ENCODE data around the gene NXNL1.
"Not testable (repeated sequence)": the region's sequence is repeated elsewhere in the genome, so short reads cannot be mapped to it uniquely, and the experiment has no call there.

The NXNL1 gene

GRCh38 chr19:17486545-17487240 lies 26.0 kb upstream of the NXNL1 start:
- DNase-seq = no peak

DNA sequence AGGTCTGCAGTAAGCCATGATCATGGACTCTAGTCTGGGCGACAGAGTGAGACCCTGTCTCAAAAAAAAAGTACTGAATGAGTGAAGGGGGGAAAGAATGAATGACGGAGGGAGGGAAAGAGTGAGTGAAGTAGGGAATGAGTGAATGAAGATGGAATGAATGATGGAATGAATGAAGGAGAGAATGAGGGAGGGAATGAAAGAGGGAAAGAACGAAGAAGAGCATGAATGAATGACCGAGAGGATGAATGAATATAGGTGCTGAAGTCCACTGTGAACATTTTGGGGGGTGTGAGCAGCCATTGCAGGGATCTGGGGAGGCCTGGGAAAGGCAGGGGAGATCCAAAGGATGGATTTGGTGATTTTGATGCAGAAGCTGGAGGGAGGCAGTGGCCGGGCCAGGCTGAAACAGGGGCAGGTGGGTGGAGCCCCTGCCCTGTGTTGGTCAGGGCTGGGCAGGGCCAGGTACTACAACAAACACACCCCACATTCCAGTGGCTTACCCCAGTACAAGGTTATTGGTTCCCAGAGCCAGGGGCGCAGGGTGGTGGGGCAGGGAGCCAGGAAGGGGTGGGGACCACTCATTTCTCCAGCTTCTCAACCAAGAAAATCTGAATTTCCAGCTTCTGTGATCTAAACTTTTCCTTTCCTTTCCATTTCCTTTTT lies 23.9 kb upstream of the NXNL1 start:
- DNase-seq = no peak

- DNase-seq = no peak
Measured at GRCh38 chr19:17483605-17484002, 22.9 kb upstream of the NXNL1 start.

DNA sequence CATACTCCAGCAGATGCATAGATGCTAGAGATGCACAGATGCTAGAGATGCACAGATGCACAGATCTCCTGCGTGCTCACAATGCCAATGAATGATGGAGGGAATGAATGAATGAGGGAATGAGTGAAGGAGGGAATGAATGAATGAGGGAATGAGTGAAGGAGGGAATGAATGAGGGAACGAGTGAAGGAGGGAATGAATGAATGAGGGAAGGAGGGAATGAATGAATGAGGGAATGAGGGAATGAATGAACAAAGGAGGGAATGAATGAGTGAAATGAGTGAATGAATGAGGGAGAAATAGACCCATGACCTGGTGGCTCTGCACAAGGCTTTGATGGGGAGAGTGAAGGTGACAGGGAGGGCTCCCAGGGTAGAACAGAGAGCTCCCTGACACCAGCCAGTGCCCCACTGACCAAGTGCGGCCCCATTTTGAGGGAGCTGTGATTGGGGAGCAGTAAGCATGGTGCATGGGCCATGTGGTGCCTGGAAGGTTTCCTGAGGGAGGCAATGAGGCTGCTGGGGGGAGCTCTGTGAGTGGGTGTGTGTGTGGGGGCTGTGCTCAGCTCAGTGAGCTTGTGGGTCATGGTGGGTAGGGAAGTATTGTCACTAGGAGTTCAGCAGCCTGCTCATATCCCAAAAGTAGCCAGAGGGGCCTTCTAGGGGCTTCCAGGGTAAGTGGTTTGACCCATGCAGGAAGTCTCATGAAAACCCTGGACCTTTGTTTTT lies 22.3 kb upstream of the NXNL1 start:
- DNase-seq = no peak

DNA sequence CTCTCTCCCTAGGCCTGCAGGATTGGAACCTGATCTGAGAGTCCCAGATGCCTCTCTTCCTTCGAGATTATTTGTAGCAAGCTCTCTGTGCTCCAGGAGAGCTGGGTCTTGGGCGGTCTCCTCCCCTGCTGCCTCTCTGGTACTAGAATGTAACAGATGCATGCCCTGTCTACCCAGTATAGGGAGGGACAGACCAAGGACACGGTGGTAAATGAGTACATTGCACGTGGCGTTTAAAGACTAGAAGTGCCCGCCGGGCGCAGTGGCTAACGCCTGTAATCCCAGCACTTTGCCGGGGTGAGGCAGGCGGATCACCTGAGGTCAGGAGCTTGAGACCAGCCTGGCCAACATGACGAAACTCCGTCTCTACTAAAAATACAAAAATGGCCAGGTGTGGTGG lies 21.3 kb upstream of the NXNL1 start:
- DNase-seq = no peak

DNA sequence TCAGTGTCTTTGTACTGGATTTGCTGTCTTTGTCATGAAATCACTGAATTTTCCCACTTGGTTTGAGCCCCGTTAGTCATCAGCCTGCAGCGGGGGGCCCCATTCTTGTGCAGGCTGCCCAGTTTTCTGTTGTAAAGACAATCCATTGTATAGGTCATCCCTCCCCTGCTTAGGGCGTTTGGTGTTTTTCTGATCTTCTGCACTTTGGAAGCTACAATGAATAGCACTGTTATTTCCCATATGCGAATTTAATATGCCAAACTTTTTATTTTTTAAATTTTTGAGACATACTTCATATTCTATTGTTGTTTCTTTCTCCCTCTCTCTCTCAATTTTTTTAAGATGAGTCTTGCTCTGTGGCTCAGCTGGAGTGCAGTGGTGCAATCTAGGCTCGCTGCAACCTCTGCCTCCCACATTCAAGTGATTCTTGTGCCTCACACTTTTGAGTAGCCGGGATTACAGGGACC lies 18.6 kb upstream of the NXNL1 start:
- no peak for DNase-seq

DNA sequence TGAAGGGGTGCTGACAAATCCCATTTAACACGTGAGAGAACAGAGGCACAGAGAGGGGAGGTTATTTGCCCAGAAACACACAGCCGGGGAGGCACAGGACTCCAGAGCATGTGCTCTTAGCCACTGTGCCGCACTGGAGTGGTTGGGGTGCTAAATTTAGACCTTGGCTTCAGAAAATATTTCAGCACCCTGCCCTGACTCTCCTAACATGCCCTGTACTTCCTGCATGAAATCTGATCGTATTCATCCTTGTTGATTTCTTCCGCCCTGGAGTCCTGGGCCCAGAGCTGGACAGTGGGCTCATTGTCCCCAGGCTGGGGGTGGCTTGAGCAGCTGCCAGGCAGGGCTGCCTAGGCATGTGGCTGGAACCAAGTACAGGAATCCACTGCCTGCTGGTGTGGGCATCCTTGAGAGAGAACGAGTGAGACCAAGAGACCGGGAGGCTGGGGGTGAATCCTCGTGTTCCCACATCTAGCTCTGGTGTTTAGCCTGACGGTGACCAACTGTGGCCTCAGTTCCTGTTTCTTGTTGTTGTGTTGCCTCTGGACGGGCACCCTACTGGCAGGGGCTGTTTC lies 14.9 kb upstream of the NXNL1 start:
- no peak for DNase-seq

DNA sequence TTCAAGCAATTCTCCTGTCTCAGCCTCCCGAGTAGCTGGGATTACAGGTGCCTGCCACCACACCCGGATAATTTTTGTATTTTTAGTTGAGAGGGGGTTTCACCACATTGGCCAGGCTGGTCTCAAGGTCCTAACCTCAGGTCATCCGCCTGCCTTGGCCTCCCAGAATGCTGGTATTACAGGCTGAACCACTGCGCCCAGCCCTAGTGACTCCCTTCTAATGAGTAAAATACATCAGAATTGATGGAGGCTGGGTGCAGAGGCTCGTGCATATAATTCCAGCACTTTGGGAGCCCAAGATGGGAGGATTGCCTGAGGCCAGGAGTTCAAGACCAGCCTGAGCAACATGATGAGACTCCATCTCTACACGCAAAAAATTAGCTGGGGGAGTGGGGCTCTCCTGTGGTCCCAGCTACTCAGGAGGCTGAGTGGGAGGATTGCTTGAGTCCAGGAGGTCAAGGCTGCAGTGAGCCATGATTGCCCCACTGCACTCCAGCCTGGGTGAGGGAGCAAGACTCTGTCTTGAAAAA lies 14.3 kb upstream of the NXNL1 start:
- not testable (repeated sequence) for DNase-seq

DNA sequence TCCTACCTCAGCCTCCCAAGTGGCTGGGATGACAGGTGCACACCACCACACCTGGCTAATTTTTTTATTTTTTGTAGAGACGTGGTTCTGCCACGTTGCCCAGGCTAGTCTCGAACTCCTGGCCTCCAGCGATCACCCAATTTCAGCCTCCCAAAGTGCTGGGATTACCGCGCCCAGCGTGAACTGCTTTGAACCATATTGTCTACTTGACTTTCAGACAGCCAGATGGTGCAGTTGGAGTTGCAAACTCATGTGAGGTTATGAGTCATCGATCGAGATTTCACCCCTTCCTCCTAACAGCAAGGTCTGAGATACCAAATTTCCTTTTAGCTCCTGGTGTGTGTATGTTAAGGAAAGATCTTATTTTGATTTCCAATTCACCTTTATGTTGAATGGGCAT lies 12.3 kb upstream of the NXNL1 start:
- no peak for DNase-seq

DNA sequence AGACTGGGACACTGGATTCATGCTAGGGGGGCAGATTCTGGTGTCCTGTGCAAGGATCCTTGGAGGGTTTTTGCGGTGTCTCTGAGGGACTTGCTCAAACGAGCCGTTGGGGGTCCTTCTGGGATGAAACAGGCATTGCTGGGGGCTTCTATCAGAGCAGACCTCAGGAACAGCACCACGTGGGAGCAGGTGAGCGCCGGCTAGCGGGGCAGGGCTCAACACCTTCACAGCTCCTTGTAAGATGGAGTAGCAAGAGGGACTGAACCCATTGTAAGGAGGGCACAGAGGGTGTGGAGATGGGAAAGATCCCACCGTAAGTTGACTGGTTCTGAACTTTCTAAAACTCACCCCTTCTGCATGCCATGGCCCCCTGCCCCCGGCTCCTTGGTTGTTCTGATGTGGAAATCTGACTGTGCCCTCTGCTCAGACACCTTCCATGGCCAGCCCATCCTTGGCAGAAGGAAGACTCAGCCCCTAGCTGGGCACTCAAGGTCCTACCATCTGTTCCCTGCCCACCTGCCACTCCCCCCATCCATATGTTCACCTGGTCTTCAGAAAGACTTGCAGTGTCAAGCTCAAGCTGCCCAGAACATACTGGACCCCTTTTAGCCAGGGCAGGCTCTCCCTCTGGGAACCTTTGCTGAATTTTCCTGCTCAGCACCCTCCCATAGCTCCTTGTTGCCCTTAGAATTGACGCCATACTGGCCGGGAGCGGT lies 10.8 kb upstream of the NXNL1 start:
- DNase-seq = no peak

- DNase-seq = peak; percentile 92
Measured at GRCh38 chr19:17470068-17470841, 9.5 kb upstream of the NXNL1 start, which contains the start of gene SLC27A1. SLC27A1 (plus strand) TSS chr19:17470524; CDS start chr19:17470541, 17 bp downstream.

- no peak for DNase-seq
Measured at GRCh38 chr19:17469481-17470067, 8.8 kb upstream of the NXNL1 start.

- no peak for DNase-seq
Measured at GRCh38 chr19:17469092-17469480, 8.4 kb upstream of the NXNL1 start.

- no peak for DNase-seq
Measured at GRCh38 chr19:17468302-17469091, 7.8 kb upstream of the NXNL1 start.

- no peak for DNase-seq
Measured at GRCh38 chr19:17467471-17468301, 7.0 kb upstream of the NXNL1 start.

DNA sequence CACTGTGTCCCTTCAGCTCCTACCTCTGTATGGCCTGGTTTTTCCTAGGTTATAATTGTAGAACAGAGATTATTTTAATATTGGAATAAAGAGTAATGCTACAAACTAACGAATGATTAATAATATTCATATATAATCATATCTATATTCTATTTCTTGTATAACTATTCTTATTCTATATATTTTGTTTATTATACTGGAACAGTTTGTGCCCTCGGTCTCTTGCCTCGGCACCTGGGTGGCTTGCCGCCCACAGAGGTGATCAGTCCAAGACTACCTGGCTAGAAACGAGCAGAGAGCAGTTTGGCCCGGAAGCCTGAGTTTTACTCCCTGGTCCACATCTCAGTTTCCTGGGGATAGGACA lies 5.7 kb upstream of the NXNL1 start:
- DNase-seq = no peak

GRCh38 chr19:17458970-17459369 lies 1.8 kb downstream of the NXNL1 start:
- DNase-seq = no peak

DNA sequence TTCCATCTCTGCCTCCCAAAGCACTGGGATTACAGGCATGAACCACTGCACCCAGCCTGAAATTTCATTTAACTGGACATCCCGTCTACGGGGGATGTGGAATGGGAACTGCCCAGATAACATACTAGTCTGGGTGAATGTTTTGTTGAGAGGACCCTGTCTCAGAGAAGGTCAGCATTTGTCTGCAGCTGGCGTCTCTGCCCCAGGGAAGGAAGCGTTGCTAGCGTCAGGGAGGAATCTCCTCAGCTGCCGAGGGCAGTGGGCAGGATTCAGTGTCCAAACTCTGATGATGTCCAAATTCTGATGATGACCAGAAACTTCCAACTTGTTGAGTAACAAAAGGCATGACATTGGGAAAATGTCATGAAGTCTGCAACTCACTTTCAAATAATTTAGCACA lies 3.1 kb downstream of the NXNL1 start:
- no peak for DNase-seq

GRCh38 chr19:17456127-17456526 lies 4.6 kb downstream of the NXNL1 start:
- DNase-seq = no peak
